ENCODE data around the gene MST1.

MST1 gene

GRCh38 chr3:49689046-49689907, at the start of gene MST1, which contains the start of gene RNF123:
MST1 (minus strand) TSS chr3:49689474; CDS start chr3:49688691, 783 bp downstream.
RNF123 (plus strand) TSS chr3:49689557; CDS start chr3:49691166, 1,609 bp downstream.
- DNase-seq, result peak; percentile 91 to 93

- no peak for DNase-seq
These were observed 48.9 kb upstream of the MST1 start for GRCh38 chr3:49738067-49738713.

GRCh38 chr3:49734752-49735151, 45.5 kb upstream of the MST1 start:
- DNase-seq, result no peak

GRCh38 chr3:49733551-49733950, 44.3 kb upstream of the MST1 start:
- DNase-seq, result no peak

- no peak for DNase-seq
These were observed 43.3 kb upstream of the MST1 start for GRCh38 chr3:49732597-49732996.

GRCh38 chr3:49729966-49730609, 40.8 kb upstream of the MST1 start:
- no peak for DNase-seq

GRCh38 chr3:49727924-49728361, 38.7 kb upstream of the MST1 start:
- no peak for DNase-seq

- no peak for DNase-seq
These were observed 38.1 kb upstream of the MST1 start for GRCh38 chr3:49727154-49727923.

GRCh38 chr3:49725906-49726681, 36.8 kb upstream of the MST1 start:
- no peak for DNase-seq

- DNase-seq, result peak; percentile 55 to 77
These were observed 35.3 kb upstream of the MST1 start for GRCh38 chr3:49724586-49724985.

- DNase-seq, result peak; percentile 91 to 94
These were observed 34.6 kb upstream of the MST1 start, which contains the start of gene GMPPB for GRCh38 chr3:49723628-49724551. GMPPB (minus strand) TSS chr3:49723951; CDS start chr3:49723726, 225 bp downstream.

- peak; percentile 63 to 65 for DNase-seq
These were observed 34.0 kb upstream of the MST1 start for GRCh38 chr3:49723296-49723627.

GRCh38 chr3:49722896-49723295, 33.6 kb upstream of the MST1 start:
- no peak for DNase-seq

- no peak for DNase-seq
These were observed 32.9 kb upstream of the MST1 start for GRCh38 chr3:49721896-49722781.

GRCh38 chr3:49721596-49721895, 32.3 kb upstream of the MST1 start:
- DNase-seq, result no peak

GRCh38 chr3:49720855-49721595, 31.8 kb upstream of the MST1 start:
- DNase-seq, result no peak

GRCh38 chr3:49719214-49719884, 30.1 kb upstream of the MST1 start, which contains the start of gene AMIGO3:
AMIGO3 (minus strand) TSS chr3:49719684; CDS start chr3:49719465, 219 bp downstream.
- DNase-seq, result peak; percentile 89 to 92

- peak in 1 of 2 donors; percentile 19 for DNase-seq
These were observed 29.6 kb upstream of the MST1 start for GRCh38 chr3:49718858-49719213.

Measured in CD4-positive, alpha-beta T cell treated with Interleukin-4 for 1 hour (primary cell).